Hippocampal formation (tissue), 2 donors: ENCODE results near the gene AOPEP.

ENCODE experiments used
- DNase-seq, 2 donors: peaks; one replicate each; lab custom pipeline; 2025; lab: John Stamatoyannopoulos, UW

AOPEP gene

GRCh38 chr9:94899464-94900221, 173.1 kb downstream of the AOPEP start:
- no peak for DNase-seq

- no peak for DNase-seq
Observed at GRCh38 chr9:94900222-94901018, 173.9 kb downstream of the AOPEP start.

GRCh38 chr9:94901019-94901363, 174.5 kb downstream of the AOPEP start:
- DNase-seq, result no peak

GRCh38 chr9:94903961-94904421, 177.5 kb downstream of the AOPEP start:
- no peak for DNase-seq

GRCh38 chr9:94904806-94905205, 178.3 kb downstream of the AOPEP start:
- DNase-seq, result peak in 1 of 2 donors; percentile 93

GRCh38 chr9:94905606-94906005, 179.1 kb downstream of the AOPEP start:
- DNase-seq, result peak in 1 of 2 donors; percentile 39

- no peak for DNase-seq
Observed at GRCh38 chr9:94906181-94906580, 179.7 kb downstream of the AOPEP start.

GRCh38 chr9:94906713-94907112, 180.2 kb downstream of the AOPEP start:
- no peak for DNase-seq

- no peak for DNase-seq
Observed at GRCh38 chr9:94907264-94907936, 180.9 kb downstream of the AOPEP start.

GRCh38 chr9:94908011-94908563, 181.6 kb downstream of the AOPEP start:
- no peak for DNase-seq

- no peak for DNase-seq
Observed at GRCh38 chr9:94908583-94909249, 182.2 kb downstream of the AOPEP start.

- DNase-seq, result no peak
Observed at GRCh38 chr9:94909250-94909894, 182.9 kb downstream of the AOPEP start.

- no peak for DNase-seq
Observed at GRCh38 chr9:94909965-94910730, 183.6 kb downstream of the AOPEP start.

- DNase-seq, result peak in 1 of 2 donors; percentile 66
Observed at GRCh38 chr9:94911211-94911610, 184.7 kb downstream of the AOPEP start.

GRCh38 chr9:94911986-94912635, 185.6 kb downstream of the AOPEP start:
- no peak for DNase-seq

- no peak for DNase-seq
Observed at GRCh38 chr9:94912700-94913249, 186.3 kb downstream of the AOPEP start.

- peak in 1 of 2 donors; percentile 85 for DNase-seq
Observed at GRCh38 chr9:94913550-94913949, 187.1 kb downstream of the AOPEP start.

- DNase-seq, result no peak
Observed at GRCh38 chr9:94915476-94916450, 189.3 kb downstream of the AOPEP start.
